ENCODE data around the gene KRTAP10-10.
"Not testable (repeated sequence)": the region's sequence is repeated elsewhere in the genome, so short reads cannot be mapped to it uniquely, and the experiment has no call there.

The KRTAP10-10 gene

GRCh38 chr21:44653123-44653522 is 16.0 kb downstream of the KRTAP10-10 start:
- DNase-seq (ENCODE audit: low spot score), result no peak

GRCh38 chr21:44653656-44654575 is 16.8 kb downstream of the KRTAP10-10 start:
- DNase-seq (ENCODE audit: low spot score), result no peak

- DNase-seq (ENCODE audit: low spot score), result no peak
Measured at GRCh38 chr21:44654576-44655175, 17.5 kb downstream of the KRTAP10-10 start, which contains the start of gene KRTAP12-4. KRTAP12-4 (minus strand) TSS chr21:44654659; CDS start chr21:44654614, 45 bp downstream.

GRCh38 chr21:44656868-44657267 is 19.7 kb downstream of the KRTAP10-10 start:
- no peak for DNase-seq (ENCODE audit: low spot score)

GRCh38 chr21:44657635-44658540 is 20.7 kb downstream of the KRTAP10-10 start, which contains the start of gene KRTAP12-3:
KRTAP12-3 (plus strand) TSS chr21:44657932; CDS start chr21:44657980, 48 bp downstream.
- no peak for DNase-seq (ENCODE audit: low spot score)

GRCh38 chr21:44658541-44658910 is 21.4 kb downstream of the KRTAP10-10 start:
- DNase-seq (ENCODE audit: low spot score), result no peak

GRCh38 chr21:44658913-44659595 is 21.9 kb downstream of the KRTAP10-10 start:
- DNase-seq (ENCODE audit: low spot score), result no peak

GRCh38 chr21:44661567-44661966 is 24.4 kb downstream of the KRTAP10-10 start:
- DNase-seq (ENCODE audit: low spot score), result not testable (repeated sequence)

GRCh38 chr21:44664691-44665090 is 27.5 kb downstream of the KRTAP10-10 start:
- DNase-seq (ENCODE audit: low spot score), result no peak

GRCh38 chr21:44666401-44667320 is 29.5 kb downstream of the KRTAP10-10 start, which contains the start of gene KRTAP12-2:
KRTAP12-2 (minus strand) TSS chr21:44666927; CDS start chr21:44666886, 41 bp downstream.
- DNase-seq (ENCODE audit: low spot score), result no peak

- no peak for DNase-seq (ENCODE audit: low spot score)
Measured at GRCh38 chr21:44667612-44668011, 30.5 kb downstream of the KRTAP10-10 start.

- no peak for DNase-seq (ENCODE audit: low spot score)
Measured at GRCh38 chr21:44670642-44671432, 33.7 kb downstream of the KRTAP10-10 start.

GRCh38 chr21:44671911-44672310 is 34.8 kb downstream of the KRTAP10-10 start:
- no peak for DNase-seq (ENCODE audit: low spot score)

- no peak for DNase-seq (ENCODE audit: low spot score)
Measured at GRCh38 chr21:44677881-44678280, 40.7 kb downstream of the KRTAP10-10 start.

- DNase-seq (ENCODE audit: low spot score), result no peak
Measured at GRCh38 chr21:44681152-44681551, 44.0 kb downstream of the KRTAP10-10 start.

GRCh38 chr21:44681861-44682579 is 44.9 kb downstream of the KRTAP10-10 start, which contains the start of gene KRTAP12-1:
KRTAP12-1 (minus strand) TSS chr21:44682163; CDS start chr21:44682123, 40 bp downstream.
- DNase-seq (ENCODE audit: low spot score), result no peak

- DNase-seq (ENCODE audit: low spot score), result no peak
Measured at GRCh38 chr21:44682580-44683151, 45.5 kb downstream of the KRTAP10-10 start.

GRCh38 chr21:44684077-44684476 is 46.9 kb downstream of the KRTAP10-10 start:
- DNase-seq (ENCODE audit: low spot score), result no peak
